Neural progenitor cell (in vitro differentiated cells): ENCODE measurements around the gene RBBP8NL. TPM values are rescaled to one million over a fixed set of nuclear protein-coding genes. Genes with fewer than 3 reads are reported as not detected.

ENCODE experiments used
- DNase-seq: peaks from one replicate; pipeline ENCODE4 v3.0.0-alpha.2; 2016; ENCODE audit warnings: low spot score
- H2AFZ ChIP-seq: fragments of 200-600 bp; sonication (generic); replicated peaks from 2 replicates; pipeline ENCODE4 v1.6.1; 2016; ENCODE audit warnings: antibody characterized with exemption
- H3F3A ChIP-seq: fragments of 200-600 bp; sonication (generic); 2 replicates; pipeline ENCODE4 v1.6.1; 2016; ENCODE audit warnings: antibody characterized with exemption, low read depth
- H3K27ac ChIP-seq: fragments of 200-600 bp; sonication (generic); 2 replicates; pipeline ENCODE4 v1.5.1; 2016; ENCODE audit warnings: mild to moderate bottlenecking
- H3K27me3 ChIP-seq: fragments of 200-600 bp; sonication (generic); 2 replicates; pipeline ENCODE4 v1.6.1; 2016; ENCODE audit warnings: mild to moderate bottlenecking, moderate library complexity
- H3K36me3 ChIP-seq: fragments of 200-600 bp; sonication (generic); 2 replicates; pipeline ENCODE4 v1.5.1; 2016
- H3K4me1 ChIP-seq: fragments of 200-600 bp; sonication (generic); 2 replicates; pipeline ENCODE4 v1.6.1; 2016; ENCODE audit warnings: mixed run types
- H3K4me2 ChIP-seq: fragments of 200-600 bp; sonication (generic); 2 replicates; pipeline ENCODE4 v1.6.1; 2016
- H3K4me3 ChIP-seq: fragments of 200-600 bp; sonication (generic); 2 replicates; pipeline ENCODE4 v1.5.1; 2016
- H3K79me2 ChIP-seq: fragments of 200-600 bp; sonication (generic); 2 replicates; pipeline ENCODE4 v1.6.1; 2016; ENCODE audit warnings: low read depth
- H3K9ac ChIP-seq: fragments of 200-600 bp; sonication (generic); 2 replicates; pipeline ENCODE4 v1.6.1; 2016
- H3K9me3 ChIP-seq: fragments of 200-600 bp; sonication (generic); 2 replicates; pipeline ENCODE4 v1.5.1; 2016; ENCODE audit warnings: low read depth
- H4K20me1 ChIP-seq: fragments of 200-600 bp; sonication (generic); 2 replicates; pipeline ENCODE4 v1.6.1; 2016; ENCODE audit warnings: low read depth
- H3K27ac Mint-ChIP-seq: 3 replicates; pipeline ENCODE4 v1.8.0; 2021; ENCODE audit warnings: mixed read lengths
- H3K27me3 Mint-ChIP-seq: 2 replicates; pipeline ENCODE4 v1.8.0; 2022; ENCODE audit warnings: low read depth, mild to moderate bottlenecking, inconsistent platforms, moderate library complexity, mixed read lengths; ENCODE audit not compliant: insufficient read depth
- H3K36me3 Mint-ChIP-seq: 3 replicates; pipeline ENCODE4 v1.8.0; 2021; ENCODE audit warnings: mixed read lengths
- H3K4me1 Mint-ChIP-seq: 3 replicates; pipeline ENCODE4 v1.8.0; 2021; ENCODE audit warnings: mixed read lengths
- H3K4me3 Mint-ChIP-seq: 3 replicates; pipeline ENCODE4 v1.8.0; 2021; ENCODE audit warnings: mild to moderate bottlenecking, moderate library complexity, mixed read lengths
- H3K9me3 Mint-ChIP-seq: 3 replicates; pipeline ENCODE4 v1.8.0; 2020; ENCODE audit warnings: mixed read lengths
- EZH2 ChIP-seq: fragments of 200-600 bp; sonication (generic); IDR thresholded peaks from 2 replicates; pipeline ENCODE4 v1.6.1; 2017; ENCODE audit warnings: antibody characterized with exemption, mild to moderate bottlenecking, moderate library complexity
- EZH2phosphoT487 ChIP-seq: fragments of 200-600 bp; sonication (generic); IDR thresholded peaks from 2 replicates; pipeline ENCODE4 v1.6.1; 2017; ENCODE audit warnings: antibody characterized with exemption
- total RNA-seq: library from RNA; depleted of rRNA; stranded (reverse); fragments of >200 nt; gene quantifications from 2 replicates; pipeline ENCODE4 v1.2.3, GENCODE V29; 2015; ENCODE audit warnings: low replicate concordance
- TF ChIP-seq, protein P1 (sequence below): fragments of 200-600 bp; sonication (generic); IDR thresholded peaks from 2 replicates; pipeline ENCODE4 v1.5.1; 2017; ENCODE audit warnings: antibody characterized with exemption, mild to moderate bottlenecking

Gene RBBP8NL
- total RNA-seq, 1 donor from 2014 or later, result not detected

GRCh38 chr20:62458275-62459251 lies 31.2 kb upstream of the RBBP8NL start:
- H3K4me2 ChIP-seq, result no peak overlapping the region
- H3K27me3 ChIP-seq, result no peaks in the 10 kb centered on the region
- no peak overlapping the region for H2AFZ ChIP-seq
- H3K9me3 ChIP-seq, result no peaks in the 10 kb centered on the region
- Mint-ChIP-seq H3K4me1 (peaks cover 13% of the 10 kb centered on the region), H3K9me3 (no peaks in the 10 kb centered on the region), H3K36me3 (no peaks in the 10 kb centered on the region), H3K4me3 (no peak overlapping the region), H3K27ac (no peak overlapping the region), H3K27me3 (peaks cover 5% of the 10 kb centered on the region)
- peaks cover 12% of the 10 kb centered on the region for H3K4me1 ChIP-seq
- H4K20me1 ChIP-seq, result no peaks in the 10 kb centered on the region
- no peak overlapping the region for H3K27ac ChIP-seq
- H3K4me3 ChIP-seq, result no peak overlapping the region
- TF ChIP-seq, protein P1, sequence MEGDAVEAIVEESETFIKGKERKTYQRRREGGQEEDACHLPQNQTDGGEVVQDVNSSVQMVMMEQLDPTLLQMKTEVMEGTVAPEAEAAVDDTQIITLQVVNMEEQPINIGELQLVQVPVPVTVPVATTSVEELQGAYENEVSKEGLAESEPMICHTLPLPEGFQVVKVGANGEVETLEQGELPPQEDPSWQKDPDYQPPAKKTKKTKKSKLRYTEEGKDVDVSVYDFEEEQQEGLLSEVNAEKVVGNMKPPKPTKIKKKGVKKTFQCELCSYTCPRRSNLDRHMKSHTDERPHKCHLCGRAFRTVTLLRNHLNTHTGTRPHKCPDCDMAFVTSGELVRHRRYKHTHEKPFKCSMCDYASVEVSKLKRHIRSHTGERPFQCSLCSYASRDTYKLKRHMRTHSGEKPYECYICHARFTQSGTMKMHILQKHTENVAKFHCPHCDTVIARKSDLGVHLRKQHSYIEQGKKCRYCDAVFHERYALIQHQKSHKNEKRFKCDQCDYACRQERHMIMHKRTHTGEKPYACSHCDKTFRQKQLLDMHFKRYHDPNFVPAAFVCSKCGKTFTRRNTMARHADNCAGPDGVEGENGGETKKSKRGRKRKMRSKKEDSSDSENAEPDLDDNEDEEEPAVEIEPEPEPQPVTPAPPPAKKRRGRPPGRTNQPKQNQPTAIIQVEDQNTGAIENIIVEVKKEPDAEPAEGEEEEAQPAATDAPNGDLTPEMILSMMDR, result no peak
- TF ChIP-seq EZH2phosphoT487 (no peak), EZH2 (no peak)
- H3F3A ChIP-seq, result no peaks in the 10 kb centered on the region
- H3K36me3 ChIP-seq, result no peaks in the 10 kb centered on the region
- no peak overlapping the region for H3K9ac ChIP-seq
- no peak for DNase-seq
- no peaks in the 10 kb centered on the region for H3K79me2 ChIP-seq

- no peak overlapping the region for H3K4me3 Mint-ChIP-seq
These were observed 30.5 kb upstream of the RBBP8NL start for GRCh38 chr20:62457831-62458230.

DNA sequence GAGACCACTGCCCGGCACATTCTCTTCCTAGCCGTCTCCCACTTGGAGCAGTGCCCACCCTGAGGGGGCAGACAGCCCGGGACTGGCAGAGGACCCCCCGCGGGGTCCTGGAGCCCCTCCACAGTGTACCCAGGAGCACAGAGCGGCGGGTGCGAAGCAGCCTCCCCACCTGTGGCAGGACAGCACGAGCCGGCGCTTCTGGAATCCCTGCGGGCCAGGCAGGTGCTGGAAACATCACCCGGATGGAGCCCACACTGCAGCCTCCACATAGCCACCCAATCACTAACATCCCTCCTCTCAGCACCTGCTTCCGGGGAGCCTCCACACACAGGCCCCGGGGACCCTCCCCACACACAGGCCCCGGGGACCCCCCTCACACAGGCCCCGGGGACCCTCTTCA lies 29.8 kb upstream of the RBBP8NL start:
- TF ChIP-seq, protein P1, result no peak
- no peak for TF ChIP-seq EZH2phosphoT487
- no peak for TF ChIP-seq EZH2
- Histone ChIP-seq H3K4me2 (no peak overlapping the region), H3K27ac (no peak overlapping the region), H3K4me3 (no peak overlapping the region), H3F3A (no peaks in the 10 kb centered on the region), H2AFZ (no peak overlapping the region), H3K9ac (no peak overlapping the region), H3K79me2 (no peaks in the 10 kb centered on the region), H3K27me3 (no peaks in the 10 kb centered on the region), H4K20me1 (no peaks in the 10 kb centered on the region), H3K36me3 (no peaks in the 10 kb centered on the region), H3K4me1 (peaks cover 12% of the 10 kb centered on the region), H3K9me3 (no peaks in the 10 kb centered on the region)
- no peak overlapping the region for H3K27ac Mint-ChIP-seq
- H3K4me3 Mint-ChIP-seq, result no peak overlapping the region
- H3K9me3 Mint-ChIP-seq, result no peaks in the 10 kb centered on the region
- no peak for DNase-seq
- no peaks in the 10 kb centered on the region for H3K36me3 Mint-ChIP-seq
- H3K4me1 Mint-ChIP-seq, result peaks cover 13% of the 10 kb centered on the region
- H3K27me3 Mint-ChIP-seq, result peaks cover 7% of the 10 kb centered on the region

More at GRCh38 chr20:62457831-62458230, 30.5 kb upstream of the RBBP8NL start:
- H3K79me2 ChIP-seq, result no peaks in the 10 kb centered on the region
- H2AFZ ChIP-seq, result no peak overlapping the region
- peaks cover 7% of the 10 kb centered on the region for H3K27me3 Mint-ChIP-seq
- H3K27ac Mint-ChIP-seq, result no peak overlapping the region
- peaks cover 13% of the 10 kb centered on the region for H3K4me1 Mint-ChIP-seq
- no peaks in the 10 kb centered on the region for H3K36me3 ChIP-seq
- H3K4me3 ChIP-seq, result no peak overlapping the region
- H3K4me1 ChIP-seq, result peaks cover 12% of the 10 kb centered on the region
- H3K9me3 Mint-ChIP-seq, result no peaks in the 10 kb centered on the region
- H3K4me2 ChIP-seq, result no peak overlapping the region
- H4K20me1 ChIP-seq, result no peaks in the 10 kb centered on the region
- H3F3A ChIP-seq, result no peaks in the 10 kb centered on the region
- no peaks in the 10 kb centered on the region for H3K36me3 Mint-ChIP-seq
- no peak overlapping the region for H3K27ac ChIP-seq
- no peak overlapping the region for H3K9ac ChIP-seq
- H3K27me3 ChIP-seq, result no peaks in the 10 kb centered on the region
- no peaks in the 10 kb centered on the region for H3K9me3 ChIP-seq
- no peak for DNase-seq
- TF ChIP-seq, protein P1, result no peak
- TF ChIP-seq EZH2phosphoT487 (no peak), EZH2 (no peak)
